ENCODE results near the gene PLN. TPM values are rescaled to one million over a fixed set of nuclear protein-coding genes. Genes with fewer than 3 reads are reported as not detected.
A peak's percentile ranks its signal among the peaks of the same experiment; 100 is the strongest.

Gene PLN
- total RNA-seq, 2 donors from 2014 or later: 0.16 to 0.52 TPM

- peaks cover 31% of the 10 kb centered on the region for H3K4me1 Mint-ChIP-seq
- H3K4me3 Mint-ChIP-seq: no peak overlapping the region
- peaks cover 53% of the 10 kb centered on the region for H3K36me3 Mint-ChIP-seq (ENCODE audit: low read depth)
- no peaks in the 10 kb centered on the region for H3K27me3 Mint-ChIP-seq
- H3K27ac Mint-ChIP-seq: no peak overlapping the region
- no peak for ATAC-seq (replicated peaks)
- H3K9me3 Mint-ChIP-seq: no peaks in the 10 kb centered on the region
Observed at GRCh38 chr6:118524686-118525085, 23.4 kb upstream of the PLN start.

DNA sequence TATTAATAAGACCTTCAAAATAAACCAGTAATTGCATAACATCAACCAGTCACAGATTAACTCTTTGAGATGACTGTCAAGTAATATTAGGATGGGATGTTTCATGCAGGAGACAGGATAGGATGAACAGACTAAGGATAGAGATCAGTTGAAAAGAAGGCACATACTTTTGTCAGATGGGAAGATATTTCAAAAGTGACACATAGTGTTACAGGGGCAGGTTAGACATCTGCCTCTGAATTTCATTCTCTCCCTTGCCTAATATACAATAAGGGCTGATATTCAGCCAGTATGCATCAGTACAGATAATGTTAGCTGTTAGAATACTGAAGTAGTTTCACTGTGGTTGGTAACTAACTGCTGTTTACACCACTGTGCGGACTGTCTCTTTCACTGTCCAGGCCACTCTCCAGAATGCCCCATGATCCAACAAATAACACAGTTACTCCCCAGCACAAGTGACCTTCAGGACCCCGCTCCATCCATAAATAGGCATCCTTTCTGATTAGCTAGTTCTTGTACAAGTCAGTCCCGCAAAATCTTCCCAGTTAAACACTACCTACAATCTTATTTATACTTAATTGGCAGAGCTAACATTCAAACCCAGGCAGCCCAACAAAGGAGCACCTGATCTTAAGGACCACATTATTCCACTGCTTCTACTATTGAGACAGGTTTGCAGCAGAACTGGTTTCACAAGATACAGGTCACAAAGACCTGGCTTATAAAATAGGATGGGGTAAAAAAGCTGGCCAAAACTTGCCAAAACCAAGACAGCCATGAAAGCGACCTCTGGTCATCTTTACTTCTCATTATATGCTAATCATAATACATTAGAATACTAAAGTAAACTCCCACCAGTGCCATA, 21.9 kb upstream of the PLN start:
- H3K27me3 Mint-ChIP-seq: no peaks in the 10 kb centered on the region
- H3K4me1 Mint-ChIP-seq: peaks cover 39% of the 10 kb centered on the region
- H3K36me3 Mint-ChIP-seq (ENCODE audit: low read depth): peaks cover 42% of the 10 kb centered on the region
- no peak for ATAC-seq (replicated peaks)
- H3K27ac Mint-ChIP-seq: no peak overlapping the region
- H3K4me3 Mint-ChIP-seq: no peak overlapping the region
- no peaks in the 10 kb centered on the region for H3K9me3 Mint-ChIP-seq

DNA sequence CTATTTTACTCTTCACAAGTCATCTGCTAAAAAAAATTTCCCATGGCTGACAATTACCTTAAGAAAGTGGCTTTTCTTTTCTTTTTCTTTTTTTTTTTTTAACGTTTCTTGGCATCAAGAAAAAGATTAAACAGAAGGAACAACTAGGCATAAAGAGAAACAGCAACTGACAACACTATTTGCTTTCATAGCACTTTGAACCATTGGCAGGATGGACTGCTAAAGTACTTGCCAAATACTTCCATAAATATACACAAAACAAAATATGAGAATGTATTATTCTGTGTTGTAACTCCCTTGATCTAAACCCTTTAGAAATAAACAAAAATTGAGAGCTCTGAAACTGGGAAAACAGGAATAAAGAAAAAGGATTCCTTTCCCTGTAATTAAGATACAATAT, 20.0 kb upstream of the PLN start:
- no peak overlapping the region for H3K27ac Mint-ChIP-seq
- no peaks in the 10 kb centered on the region for H3K27me3 Mint-ChIP-seq
- H3K36me3 Mint-ChIP-seq (ENCODE audit: low read depth): peaks cover 33% of the 10 kb centered on the region
- H3K4me1 Mint-ChIP-seq: peaks cover 46% of the 10 kb centered on the region
- ATAC-seq (replicated peaks): no peak
- no peak overlapping the region for H3K4me3 Mint-ChIP-seq
- H3K9me3 Mint-ChIP-seq: no peaks in the 10 kb centered on the region

- Mint-ChIP-seq H3K27ac (no peak overlapping the region), H3K36me3 (ENCODE audit: low read depth) (peaks cover 17% of the 10 kb centered on the region), H3K4me1 (peaks cover 40% of the 10 kb centered on the region), H3K27me3 (no peaks in the 10 kb centered on the region), H3K9me3 (no peaks in the 10 kb centered on the region), H3K4me3 (no peak overlapping the region)
- no peak for ATAC-seq (replicated peaks)
Observed at GRCh38 chr6:118529756-118530155, 18.3 kb upstream of the PLN start.

DNA sequence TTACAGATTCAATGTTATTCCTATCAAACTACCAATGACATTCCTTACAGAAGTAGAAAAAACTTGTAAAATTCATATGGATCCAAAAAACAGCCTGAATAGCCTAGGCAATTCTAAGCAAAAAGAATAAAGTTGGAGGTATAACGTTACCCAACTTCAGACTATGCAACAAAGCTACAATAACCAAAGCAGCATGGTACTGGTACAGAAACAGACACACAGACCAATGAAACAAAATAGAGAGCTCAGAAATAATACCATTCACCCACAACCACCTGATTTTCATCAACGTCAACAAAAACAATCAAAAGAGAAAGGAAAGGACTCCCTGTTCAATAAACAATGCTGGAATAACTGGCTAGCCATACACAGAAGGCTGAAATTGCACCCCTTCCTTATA, 17.2 kb upstream of the PLN start:
- H3K36me3 Mint-ChIP-seq (ENCODE audit: low read depth): peaks cover 18% of the 10 kb centered on the region
- no peak overlapping the region for H3K4me3 Mint-ChIP-seq
- H3K27ac Mint-ChIP-seq: no peak overlapping the region
- H3K27me3 Mint-ChIP-seq: no peaks in the 10 kb centered on the region
- peaks cover 29% of the 10 kb centered on the region for H3K4me1 Mint-ChIP-seq
- H3K9me3 Mint-ChIP-seq: no peaks in the 10 kb centered on the region
- no peak for ATAC-seq (replicated peaks)

- Mint-ChIP-seq H3K4me3 (no peak overlapping the region), H3K27me3 (no peaks in the 10 kb centered on the region), H3K4me1 (peaks cover 21% of the 10 kb centered on the region), H3K9me3 (no peaks in the 10 kb centered on the region), H3K27ac (no peak overlapping the region), H3K36me3 (ENCODE audit: low read depth) (peaks cover 18% of the 10 kb centered on the region)
- peak; percentile 54 for ATAC-seq (replicated peaks)
Observed at GRCh38 chr6:118535176-118535844, 12.8 kb upstream of the PLN start.

DNA sequence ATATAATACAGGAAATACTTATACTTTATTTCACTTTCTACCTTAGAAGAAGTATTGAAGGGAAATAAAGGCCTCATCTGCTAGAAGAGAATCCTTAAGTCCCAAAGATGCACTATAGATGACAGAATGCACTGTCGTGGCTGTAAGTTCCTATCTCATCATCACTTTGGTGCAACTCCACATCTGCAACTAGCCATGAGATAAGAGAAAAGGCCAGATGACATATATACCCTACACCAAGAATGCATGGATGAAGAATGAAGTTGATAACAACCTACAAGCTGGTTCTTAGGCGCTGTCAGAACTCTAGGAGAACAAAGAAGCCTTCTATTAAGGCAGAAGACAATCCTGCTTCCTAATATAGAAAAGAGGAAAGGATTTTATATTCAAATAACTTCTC, 11.6 kb upstream of the PLN start:
- no peak for ATAC-seq (replicated peaks)
- no peak overlapping the region for H3K27ac Mint-ChIP-seq
- H3K9me3 Mint-ChIP-seq: no peaks in the 10 kb centered on the region
- H3K36me3 Mint-ChIP-seq (ENCODE audit: low read depth): peaks cover 18% of the 10 kb centered on the region
- peaks cover 13% of the 10 kb centered on the region for H3K4me1 Mint-ChIP-seq
- no peaks in the 10 kb centered on the region for H3K27me3 Mint-ChIP-seq
- no peak overlapping the region for H3K4me3 Mint-ChIP-seq

- no peak overlapping the region for H3K27ac Mint-ChIP-seq
- peaks cover 10% of the 10 kb centered on the region for H3K36me3 Mint-ChIP-seq (ENCODE audit: low read depth)
- no peak overlapping the region for H3K4me3 Mint-ChIP-seq
- H3K4me1 Mint-ChIP-seq: peaks cover 6% of the 10 kb centered on the region
- no peak for ATAC-seq (replicated peaks)
- H3K27me3 Mint-ChIP-seq: no peaks in the 10 kb centered on the region
- no peaks in the 10 kb centered on the region for H3K9me3 Mint-ChIP-seq
Observed at GRCh38 chr6:118537574-118537973, 10.5 kb upstream of the PLN start.

DNA sequence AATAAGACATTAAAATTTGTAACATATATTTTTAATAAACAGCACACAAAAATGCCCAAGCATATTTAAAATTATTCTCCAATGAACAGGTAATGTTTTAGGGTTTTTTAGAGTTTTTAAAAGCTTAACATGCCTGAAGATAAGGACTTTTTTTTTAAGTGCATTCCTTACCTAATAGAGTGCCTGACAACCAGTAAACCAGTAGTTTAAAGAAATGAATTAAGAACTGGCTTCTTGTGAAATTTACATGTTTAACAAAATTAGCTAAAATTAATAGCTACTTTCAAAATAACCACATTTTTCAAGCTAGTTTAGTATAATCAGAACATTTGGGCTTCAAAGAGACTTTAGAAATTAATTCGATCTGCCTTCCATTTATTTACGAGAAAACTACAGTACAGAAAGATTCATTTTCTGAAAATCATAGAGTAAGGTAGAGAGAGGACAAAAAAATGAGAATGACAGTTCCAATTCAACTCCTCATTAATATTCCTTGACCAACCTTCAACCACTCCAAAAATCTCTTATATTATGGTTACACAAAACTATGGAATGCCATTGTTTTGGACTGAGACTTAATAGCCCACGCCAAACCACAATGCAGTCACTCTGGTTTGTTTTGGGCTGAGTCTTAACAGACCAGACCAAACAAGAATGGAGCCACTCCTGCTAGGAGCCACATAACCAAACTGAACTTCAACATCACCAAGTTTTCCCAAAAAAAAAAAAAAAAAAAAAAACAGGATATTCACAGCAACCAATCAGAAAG, 5.7 kb upstream of the PLN start:
- peaks cover 12% of the 10 kb centered on the region for H3K4me1 Mint-ChIP-seq
- H3K9me3 Mint-ChIP-seq: no peaks in the 10 kb centered on the region
- H3K27me3 Mint-ChIP-seq: no peaks in the 10 kb centered on the region
- H3K36me3 Mint-ChIP-seq (ENCODE audit: low read depth): peaks cover 7% of the 10 kb centered on the region
- H3K4me3 Mint-ChIP-seq: no peak overlapping the region
- no peak for ATAC-seq (replicated peaks)
- H3K27ac Mint-ChIP-seq: no peak overlapping the region

DNA sequence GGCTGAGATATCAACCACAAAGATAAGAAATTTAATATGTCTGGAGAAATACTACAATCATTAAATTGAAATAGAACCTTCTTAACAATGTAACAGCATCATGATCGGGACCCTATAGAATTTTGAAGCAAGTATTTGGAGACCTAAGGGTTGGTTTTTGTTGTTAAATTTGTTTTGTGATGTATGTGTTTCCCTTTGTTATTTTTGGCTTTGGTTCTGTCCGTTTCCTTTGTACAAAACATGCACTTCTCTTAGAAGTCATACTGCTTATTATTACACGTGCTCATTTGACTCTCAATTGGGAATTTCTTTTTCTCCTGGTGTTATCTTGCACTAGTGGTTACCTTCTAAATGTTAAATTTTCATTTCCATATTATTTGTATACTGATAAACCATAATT, 4.0 kb upstream of the PLN start:
- Mint-ChIP-seq H3K4me3 (no peak overlapping the region), H3K27ac (no peak overlapping the region), H3K36me3 (ENCODE audit: low read depth) (peaks cover 7% of the 10 kb centered on the region), H3K9me3 (no peaks in the 10 kb centered on the region), H3K27me3 (no peaks in the 10 kb centered on the region), H3K4me1 (peaks cover 12% of the 10 kb centered on the region)
- no peak for ATAC-seq (replicated peaks)

DNA sequence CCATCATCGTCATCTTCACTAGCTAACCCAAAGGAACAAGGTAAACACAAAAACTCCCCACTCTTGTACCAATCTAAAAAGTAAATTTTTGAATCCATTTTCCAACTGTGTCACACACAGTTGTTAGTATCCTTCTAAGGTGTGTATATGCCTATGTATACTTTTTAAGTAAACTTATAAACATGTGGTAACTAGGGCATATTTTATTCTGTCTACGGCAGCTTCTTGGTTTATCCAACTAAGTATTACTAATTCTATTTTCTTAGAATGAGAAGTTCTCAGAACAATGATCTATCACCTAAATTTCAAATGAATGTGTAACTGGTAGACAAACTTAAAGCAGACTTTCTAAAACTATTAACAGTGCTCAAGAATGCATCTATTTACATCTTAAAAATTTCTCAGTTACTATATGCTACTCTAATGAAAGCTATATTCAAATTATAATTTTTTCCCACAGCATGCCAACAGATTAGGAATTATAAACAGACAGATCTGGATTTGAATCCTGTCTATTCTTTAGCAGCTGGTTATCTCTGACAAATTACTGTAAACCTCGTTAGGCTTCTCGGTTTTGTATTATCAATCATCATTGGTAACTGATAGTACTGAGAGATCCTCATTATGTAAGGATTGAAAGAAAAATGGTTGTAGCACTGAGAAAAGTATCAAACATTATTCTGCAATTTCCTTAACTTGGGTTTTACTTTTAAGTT, 1.8 kb upstream of the PLN start:
- Mint-ChIP-seq H3K4me3 (peak overlapping the region; percentile 6), H3K4me1 (peaks cover 17% of the 10 kb centered on the region), H3K27ac (peak overlapping the region; percentile 62), H3K36me3 (ENCODE audit: low read depth) (peaks cover 7% of the 10 kb centered on the region), H3K27me3 (no peaks in the 10 kb centered on the region), H3K9me3 (no peaks in the 10 kb centered on the region)
- ATAC-seq (replicated peaks): peak; percentile 72

GRCh38 chr6:118546880-118547218, 1.2 kb upstream of the PLN start:
- H3K4me3 Mint-ChIP-seq: no peak overlapping the region
- peaks cover 17% of the 10 kb centered on the region for H3K4me1 Mint-ChIP-seq
- H3K27me3 Mint-ChIP-seq: no peaks in the 10 kb centered on the region
- H3K27ac Mint-ChIP-seq: peak overlapping the region; percentile 62
- H3K9me3 Mint-ChIP-seq: no peaks in the 10 kb centered on the region
- H3K36me3 Mint-ChIP-seq (ENCODE audit: low read depth): peaks cover 7% of the 10 kb centered on the region
- ATAC-seq (replicated peaks): no peak

GRCh38 chr6:118548613-118549012, 517 bp downstream of the PLN start:
- Mint-ChIP-seq H3K4me1 (peaks cover 17% of the 10 kb centered on the region), H3K27me3 (no peaks in the 10 kb centered on the region), H3K9me3 (no peaks in the 10 kb centered on the region), H3K27ac (no peak overlapping the region), H3K4me3 (no peak overlapping the region), H3K36me3 (ENCODE audit: low read depth) (no peaks in the 10 kb centered on the region)
- ATAC-seq (replicated peaks): no peak

All from activated T-helper 17 cell treated with anti-CD3 and anti-CD28 coated beads, Interleukin-2, amount 50 U/mL, for 72 hours (primary cell).